SK-N-SH treated with all-trans-retinoic acid at 6 μM for 48 hours (cell line): ENCODE measurements around the gene SRP14.

ENCODE experiments used
- ESRRG ChIP-seq: fragments of 250-450 bp; sonication (Bioruptor Pico); IDR thresholded peaks from 2 replicates; pipeline ENCODE4 v1.6.1; 2021; ENCODE audit warnings: mild to moderate bottlenecking
- PATZ1 ChIP-seq: fragments of 250-450 bp; sonication (Bioruptor Pico); IDR thresholded peaks from 2 replicates; pipeline ENCODE4 v1.8.0; 2020; ENCODE audit warnings: mild to moderate bottlenecking, moderate library complexity, borderline replicate concordance
- RARB ChIP-seq: fragments of 250-450 bp; sonication (Bioruptor Pico); IDR thresholded peaks from 2 replicates; pipeline ENCODE4 v1.8.0; 2021; ENCODE audit warnings: mild to moderate bottlenecking, moderate library complexity
- ZFP30 ChIP-seq: fragments of 450-650 bp; formaldehyde crosslinking; IDR thresholded peaks from 2 replicates; pipeline ENCODE4 v1.5.0; 2022; ENCODE audit warnings: mild to moderate bottlenecking, moderate library complexity

- TF ChIP-seq RARB (CRISPR knock-in tag) = no peak
- TF ChIP-seq ESRRG = no peak
- TF ChIP-seq ZFP30 (CRISPR knock-in tag) = no peak
- no peak for TF ChIP-seq PATZ1 (CRISPR knock-in tag)
Measured at GRCh38 chr15:40048926-40049475, 10.0 kb upstream of the SRP14 start.
